OCI-LY3 (cell line): ENCODE results near the gene AKR1C3.
"Not testable (repeated sequence)": the region's sequence is repeated elsewhere in the genome, so short reads cannot be mapped to it uniquely, and the experiment has no call there.

Source experiments
- H2AFZ ChIP-seq: fragments of 200-600, 300-600 bp; shearing (Covaris generic); 2 replicates; pipeline ENCODE4 v1.6.0; 2014; ENCODE audit warnings: antibody characterized with exemption, low read depth, low read length
- H3K27ac ChIP-seq: fragments of 200-600, 300-600 bp; sonication (generic); 2 replicates; pipeline ENCODE4 v1.5.1; 2014; ENCODE audit warnings: mild to moderate bottlenecking, low read length, moderate library complexity, mixed read lengths
- H3K27me3 ChIP-seq: fragments of 200-600, 300-600 bp; sonication (generic); 2 replicates; pipeline ENCODE4 v1.6.1; 2014; ENCODE audit warnings: low read depth, low read length, mixed read lengths
- H3K36me3 ChIP-seq: fragments of 200-600, 300-600 bp; sonication (generic); replicated peaks from 2 replicates; pipeline ENCODE3; 2014; ENCODE audit warnings: low read depth, low read length, mixed read lengths
- H3K4me1 ChIP-seq: fragments of 300-600, 200-600 bp; sonication (generic); 2 replicates; pipeline ENCODE4 v1.6.1; 2014; ENCODE audit warnings: low read length, mixed read lengths
- H3K4me2 ChIP-seq: fragments of 200-600, 300-600 bp; sonication (generic); 2 replicates; pipeline ENCODE4 v1.6.1; 2014; ENCODE audit warnings: low read length, mixed read lengths
- H3K4me3 ChIP-seq: fragments of 300-600, 200-600 bp; sonication (generic); 2 replicates; pipeline ENCODE4 v1.5.1; 2014; ENCODE audit warnings: antibody characterized with exemption, mild to moderate bottlenecking, low read length, moderate library complexity
- H3K79me2 ChIP-seq: fragments of 300-600, 200-600 bp; shearing (Covaris generic); 2 replicates; pipeline ENCODE4 v1.6.1; 2014; ENCODE audit warnings: mild to moderate bottlenecking, low read length, mixed read lengths
- H3K9ac ChIP-seq: fragments of 300-600, 200-600 bp; shearing (Covaris generic); 2 replicates; pipeline ENCODE4 v1.6.0; 2014; ENCODE audit warnings: mild to moderate bottlenecking, low read length, moderate library complexity
- H3K9me3 ChIP-seq: fragments of 200-600, 300-600 bp; shearing (Covaris generic); 2 replicates; pipeline ENCODE4 v1.6.1; 2014; ENCODE audit warnings: low read length, mixed read lengths; ENCODE audit not compliant: insufficient read depth
- H4K20me1 ChIP-seq: fragments of 200-600, 300-600 bp; sonication (generic); 2 replicates; pipeline ENCODE4 v1.6.1; 2016; ENCODE audit warnings: low read length, mixed read lengths; ENCODE audit not compliant: insufficient read depth
- EZH2phosphoT487 ChIP-seq: fragments of 200-600 bp; shearing (Covaris generic); IDR thresholded peaks from 2 replicates; pipeline ENCODE4 v1.6.1; 2018; ENCODE audit warnings: antibody characterized with exemption, mixed run types, low read depth
- TF ChIP-seq, protein P1 (sequence below): fragments of 200-600, 300-600 bp; sonication (generic); IDR thresholded peaks from 2 replicates; pipeline ENCODE4 v1.5.1; 2014; ENCODE audit warnings: antibody characterized with exemption, low read length, low read depth

AKR1C3 gene

DNA sequence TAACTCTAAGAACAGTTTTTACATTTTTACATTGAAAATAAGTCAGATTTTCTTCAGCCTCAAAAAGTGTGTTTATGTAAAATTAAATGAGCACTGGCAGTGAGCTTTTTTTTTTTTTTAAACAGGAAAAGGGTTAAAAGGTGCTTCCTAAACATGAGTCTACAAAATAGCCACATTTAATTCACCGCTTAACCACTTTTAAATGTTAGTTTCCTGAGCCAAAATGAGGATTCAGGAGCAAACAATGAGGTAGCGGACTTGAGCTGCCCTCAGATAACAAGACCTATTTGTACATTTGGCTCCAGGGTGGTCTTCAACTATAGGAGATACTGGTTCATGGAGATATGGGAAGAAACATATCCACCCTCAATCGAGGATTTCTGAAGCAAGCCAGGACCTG is 22.8 kb downstream of the AKR1C3 start:
- no peaks in the 10 kb centered on the region for H3K36me3 ChIP-seq
- no peaks in the 10 kb centered on the region for H3K9me3 ChIP-seq
- no peak overlapping the region for H3K27ac ChIP-seq
- no peaks in the 10 kb centered on the region for H3K27me3 ChIP-seq
- H3K4me2 ChIP-seq, result no peak overlapping the region
- no peak overlapping the region for H3K9ac ChIP-seq
- H2AFZ ChIP-seq, result no peak overlapping the region
- H4K20me1 ChIP-seq, result no peaks in the 10 kb centered on the region
- TF ChIP-seq EZH2phosphoT487, result no peak
- TF ChIP-seq, protein P1, sequence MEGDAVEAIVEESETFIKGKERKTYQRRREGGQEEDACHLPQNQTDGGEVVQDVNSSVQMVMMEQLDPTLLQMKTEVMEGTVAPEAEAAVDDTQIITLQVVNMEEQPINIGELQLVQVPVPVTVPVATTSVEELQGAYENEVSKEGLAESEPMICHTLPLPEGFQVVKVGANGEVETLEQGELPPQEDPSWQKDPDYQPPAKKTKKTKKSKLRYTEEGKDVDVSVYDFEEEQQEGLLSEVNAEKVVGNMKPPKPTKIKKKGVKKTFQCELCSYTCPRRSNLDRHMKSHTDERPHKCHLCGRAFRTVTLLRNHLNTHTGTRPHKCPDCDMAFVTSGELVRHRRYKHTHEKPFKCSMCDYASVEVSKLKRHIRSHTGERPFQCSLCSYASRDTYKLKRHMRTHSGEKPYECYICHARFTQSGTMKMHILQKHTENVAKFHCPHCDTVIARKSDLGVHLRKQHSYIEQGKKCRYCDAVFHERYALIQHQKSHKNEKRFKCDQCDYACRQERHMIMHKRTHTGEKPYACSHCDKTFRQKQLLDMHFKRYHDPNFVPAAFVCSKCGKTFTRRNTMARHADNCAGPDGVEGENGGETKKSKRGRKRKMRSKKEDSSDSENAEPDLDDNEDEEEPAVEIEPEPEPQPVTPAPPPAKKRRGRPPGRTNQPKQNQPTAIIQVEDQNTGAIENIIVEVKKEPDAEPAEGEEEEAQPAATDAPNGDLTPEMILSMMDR, result no peak
- no peaks in the 10 kb centered on the region for H3K4me1 ChIP-seq
- H3K4me3 ChIP-seq, result no peak overlapping the region
- H3K79me2 ChIP-seq, result no peaks in the 10 kb centered on the region

DNA sequence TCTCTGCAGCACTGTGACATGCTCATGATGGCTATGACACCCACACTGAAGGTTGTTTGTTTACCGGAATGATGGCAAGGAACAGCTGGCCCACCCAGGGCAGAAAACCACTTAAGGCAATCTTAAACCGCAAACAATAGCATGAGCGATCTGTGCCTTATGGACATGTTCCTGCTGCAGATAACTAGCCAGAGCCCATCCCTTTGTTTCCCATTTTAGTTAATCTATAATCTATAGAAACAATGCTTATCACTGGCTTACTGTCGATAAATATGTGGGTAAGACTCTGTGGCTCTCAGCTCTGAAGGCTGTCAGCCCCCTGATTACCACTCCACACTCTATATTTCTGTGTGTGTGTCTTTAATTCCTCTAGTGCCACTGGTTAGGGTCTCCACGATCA is 25.8 kb downstream of the AKR1C3 start:
- not testable (repeated sequence) for H3K4me2 ChIP-seq, H4K20me1 ChIP-seq, H3K27me3 ChIP-seq, H3K9me3 ChIP-seq, H3K4me1 ChIP-seq, H3K9ac ChIP-seq, H3K36me3 ChIP-seq, H3K27ac ChIP-seq, H3K79me2 ChIP-seq, H2AFZ ChIP-seq, H3K4me3 ChIP-seq

DNA sequence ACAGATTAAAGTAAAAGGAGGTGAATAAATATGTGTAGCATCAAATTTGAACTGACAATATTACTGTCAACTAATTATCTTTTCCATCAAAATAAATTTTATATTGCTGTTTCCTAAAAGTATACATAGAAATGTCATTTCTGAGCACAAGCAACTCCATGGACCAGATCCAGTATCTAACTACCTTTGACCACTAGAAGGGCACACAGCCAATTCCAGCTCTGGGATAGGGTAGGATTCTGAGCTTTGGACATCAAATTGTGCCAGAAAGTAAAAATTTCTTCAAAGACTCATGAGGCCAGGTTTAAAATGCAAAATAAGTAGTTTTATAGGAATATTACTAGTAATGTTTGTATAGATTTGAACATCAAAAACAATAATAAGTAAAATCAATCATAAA is 29.7 kb downstream of the AKR1C3 start:
- H3K27me3 ChIP-seq, result no peaks in the 10 kb centered on the region
- no peaks in the 10 kb centered on the region for H3K36me3 ChIP-seq
- H4K20me1 ChIP-seq, result no peaks in the 10 kb centered on the region
- no peak overlapping the region for H3K9ac ChIP-seq
- H3K79me2 ChIP-seq, result no peaks in the 10 kb centered on the region
- no peak overlapping the region for H3K4me3 ChIP-seq
- no peak overlapping the region for H2AFZ ChIP-seq
- H3K27ac ChIP-seq, result no peak overlapping the region
- no peaks in the 10 kb centered on the region for H3K4me1 ChIP-seq
- no peak overlapping the region for H3K4me2 ChIP-seq
- no peaks in the 10 kb centered on the region for H3K9me3 ChIP-seq
- TF ChIP-seq EZH2phosphoT487, result no peak
- TF ChIP-seq, protein P1, result no peak

DNA sequence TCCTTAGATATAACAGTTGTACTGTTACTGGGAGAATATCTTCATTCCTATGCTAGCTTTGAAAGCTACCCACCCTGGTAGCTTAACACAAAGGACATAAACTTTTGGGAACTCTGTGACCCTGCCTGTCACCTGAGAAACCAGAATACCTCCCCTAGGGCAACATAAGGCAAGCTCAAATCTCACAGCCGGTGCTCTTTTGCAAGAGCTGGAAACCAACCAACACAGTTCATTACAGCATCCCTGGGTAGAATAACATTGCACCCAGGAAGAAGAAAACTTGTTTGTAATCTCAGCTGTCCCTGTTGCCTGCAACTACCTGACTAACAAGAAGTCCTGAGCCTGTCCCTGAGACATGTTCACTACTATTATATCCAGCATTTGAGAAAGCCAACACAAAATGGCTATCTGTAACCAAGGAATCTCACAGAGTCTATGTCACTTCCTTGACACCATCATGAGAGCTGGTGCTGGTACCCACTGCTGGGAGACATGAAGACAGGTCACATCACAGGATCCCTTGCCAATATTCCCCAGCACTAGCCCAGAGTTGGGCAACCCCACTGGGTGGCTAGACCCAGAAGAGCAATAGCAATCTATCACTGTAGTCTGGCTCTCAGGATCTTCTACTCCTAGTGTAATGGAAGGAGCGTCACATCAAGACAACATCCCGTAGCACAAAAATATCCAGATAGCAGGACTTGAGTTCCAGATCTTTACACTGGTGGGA is 31.3 kb downstream of the AKR1C3 start:
- no peak for TF ChIP-seq EZH2phosphoT487
- TF ChIP-seq, protein P1, result no peak
- Histone ChIP-seq H3K27ac (no peak overlapping the region), H3K27me3 (no peaks in the 10 kb centered on the region), H3K9me3 (no peaks in the 10 kb centered on the region), H3K4me3 (no peak overlapping the region), H3K4me2 (no peak overlapping the region), H4K20me1 (no peaks in the 10 kb centered on the region), H3K36me3 (no peaks in the 10 kb centered on the region), H3K4me1 (no peaks in the 10 kb centered on the region), H2AFZ (no peak overlapping the region), H3K79me2 (no peaks in the 10 kb centered on the region), H3K9ac (no peak overlapping the region)
